HG03460 (cell line): Measurements from ENCODE around the gene CEACAM7.
"Not testable (repeated sequence)": the region's sequence is repeated elsewhere in the genome, so short reads cannot be mapped to it uniquely, and the experiment has no call there.

Source experiments
- ATAC-seq: cut with Tn5 transposase; IDR thresholded peaks from one replicate; pipeline ENCODE4 v1.9.1; 2021; ENCODE audit not compliant: unreplicated experiment

Gene CEACAM7

GRCh38 chr19:41657157-41657556 is 30.9 kb downstream of the CEACAM7 start:
- ATAC-seq, result no peak

GRCh38 chr19:41656756-41657155 is 31.3 kb downstream of the CEACAM7 start:
- not testable (repeated sequence) for ATAC-seq

- ATAC-seq, result no peak
These were observed 35.8 kb downstream of the CEACAM7 start for GRCh38 chr19:41652250-41652649.

GRCh38 chr19:41649827-41650226 is 38.2 kb downstream of the CEACAM7 start:
- ATAC-seq, result no peak

- no peak for ATAC-seq
These were observed 41.4 kb downstream of the CEACAM7 start for GRCh38 chr19:41646589-41647204.

GRCh38 chr19:41641879-41642485 is 46.1 kb downstream of the CEACAM7 start:
- no peak for ATAC-seq

- ATAC-seq, result no peak
These were observed 49.4 kb downstream of the CEACAM7 start for GRCh38 chr19:41638641-41639081.

- no peak for ATAC-seq
These were observed 50.6 kb downstream of the CEACAM7 start for GRCh38 chr19:41637484-41637883.

- ATAC-seq, result no peak
These were observed 59.9 kb downstream of the CEACAM7 start for GRCh38 chr19:41627966-41628675.

GRCh38 chr19:41626877-41627276 is 61.2 kb downstream of the CEACAM7 start, which contains the start of gene CEACAM4:
CEACAM4 (minus strand) TSS chr19:41627074; CDS start chr19:41626963, 111 bp downstream.
- no peak for ATAC-seq

GRCh38 chr19:41626278-41626677 is 61.8 kb downstream of the CEACAM7 start:
- no peak for ATAC-seq

- no peak for ATAC-seq
These were observed 63.1 kb downstream of the CEACAM7 start for GRCh38 chr19:41624937-41625336.

GRCh38 chr19:41624515-41624914 is 63.6 kb downstream of the CEACAM7 start:
- no peak for ATAC-seq

GRCh38 chr19:41623360-41623759 is 64.7 kb downstream of the CEACAM7 start:
- ATAC-seq, result no peak
